Osteoblast (primary cell): Measurements from ENCODE around the gene ING1. TPM values are rescaled to one million over a fixed set of nuclear protein-coding genes. Genes with fewer than 3 reads are reported as not detected.
A peak's percentile ranks its signal among the peaks of the same experiment; 100 is the strongest.

ENCODE experiments used
- DNase-seq: peaks from one replicate; pipeline ENCODE4 v3.0.0; 2011; ENCODE audit warnings: low spot score, mixed read lengths; ENCODE audit not compliant: insufficient read length; ENCODE audit errors: missing footprints
- H2AFZ ChIP-seq: 2 replicates; pipeline ENCODE4 v1.6.0; 2011; ENCODE audit warnings: mild to moderate bottlenecking, low read length
- H3K27ac ChIP-seq: 2 replicates; pipeline ENCODE4 v1.5.1; 2011; ENCODE audit warnings: mild to moderate bottlenecking, low read depth, low read length, moderate library complexity
- H3K27me3 ChIP-seq: 2 replicates; pipeline ENCODE4 v1.6.0; 2012; ENCODE audit warnings: mild to moderate bottlenecking, control low read depth, inconsistent platforms, low read length, moderate library complexity; ENCODE audit not compliant: insufficient read depth
- H3K36me3 ChIP-seq: 2 replicates; pipeline ENCODE4 v1.5.1; 2011; ENCODE audit warnings: mild to moderate bottlenecking, low read length, control low read depth, moderate library complexity; ENCODE audit not compliant: insufficient read depth
- H3K4me1 ChIP-seq: 2 replicates; pipeline ENCODE4 v1.5.1; 2011; ENCODE audit warnings: mild to moderate bottlenecking, low read length, control low read depth, moderate library complexity; ENCODE audit not compliant: insufficient read depth
- H3K4me2 ChIP-seq: 2 replicates; pipeline ENCODE4 v1.6.0; 2011; ENCODE audit warnings: mild to moderate bottlenecking, low read length; ENCODE audit not compliant: insufficient read depth
- H3K4me3 ChIP-seq: fragments of 200-600 bp; sonication (generic); 3 replicates; pipeline ENCODE4 v1.5.1; 2012; ENCODE audit warnings: mild to moderate bottlenecking, low read length, inconsistent platforms; ENCODE audit not compliant: insufficient read depth
- H3K79me2 ChIP-seq: 2 replicates; pipeline ENCODE4 v1.6.0; 2012; ENCODE audit warnings: mild to moderate bottlenecking, low read length, control low read depth, inconsistent platforms; ENCODE audit not compliant: insufficient read depth
- H3K9me3 ChIP-seq: 2 replicates; pipeline ENCODE4 v1.5.1; 2011; ENCODE audit warnings: low read depth, low read length, control low read depth
- H4K20me1 ChIP-seq: 2 replicates; pipeline ENCODE4 v1.6.0; 2012; ENCODE audit warnings: mild to moderate bottlenecking, low read length, control low read depth; ENCODE audit not compliant: insufficient read depth
- total RNA-seq: library from RNA; depleted of rRNA; stranded (reverse); fragments of >200 nt; gene quantifications from 2 replicates; pipeline ENCODE4 v1.2.3, GENCODE V29; 2012
- TF ChIP-seq, protein P1 (sequence below): IDR thresholded peaks from 2 replicates; pipeline ENCODE4 v1.5.1; 2011; ENCODE audit warnings: mild to moderate bottlenecking, low read depth, low read length, moderate library complexity; ENCODE audit errors: extremely low read depth

The ING1 gene
- 9.1 and 10.5 TPM in 2 replicates for total RNA-seq

GRCh38 chr13:110713642-110713952, at the start of gene ING1:
Gene ING1 (plus strand): TSS chr13:110713700. CDS start chr13:110714150, 450 bp downstream.
- DNase-seq = no peak
- peak within 1 kb of the TSS; percentile 98 for H3K4me3 ChIP-seq
- TF ChIP-seq, protein P1, sequence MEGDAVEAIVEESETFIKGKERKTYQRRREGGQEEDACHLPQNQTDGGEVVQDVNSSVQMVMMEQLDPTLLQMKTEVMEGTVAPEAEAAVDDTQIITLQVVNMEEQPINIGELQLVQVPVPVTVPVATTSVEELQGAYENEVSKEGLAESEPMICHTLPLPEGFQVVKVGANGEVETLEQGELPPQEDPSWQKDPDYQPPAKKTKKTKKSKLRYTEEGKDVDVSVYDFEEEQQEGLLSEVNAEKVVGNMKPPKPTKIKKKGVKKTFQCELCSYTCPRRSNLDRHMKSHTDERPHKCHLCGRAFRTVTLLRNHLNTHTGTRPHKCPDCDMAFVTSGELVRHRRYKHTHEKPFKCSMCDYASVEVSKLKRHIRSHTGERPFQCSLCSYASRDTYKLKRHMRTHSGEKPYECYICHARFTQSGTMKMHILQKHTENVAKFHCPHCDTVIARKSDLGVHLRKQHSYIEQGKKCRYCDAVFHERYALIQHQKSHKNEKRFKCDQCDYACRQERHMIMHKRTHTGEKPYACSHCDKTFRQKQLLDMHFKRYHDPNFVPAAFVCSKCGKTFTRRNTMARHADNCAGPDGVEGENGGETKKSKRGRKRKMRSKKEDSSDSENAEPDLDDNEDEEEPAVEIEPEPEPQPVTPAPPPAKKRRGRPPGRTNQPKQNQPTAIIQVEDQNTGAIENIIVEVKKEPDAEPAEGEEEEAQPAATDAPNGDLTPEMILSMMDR = no peak
- H4K20me1 ChIP-seq = peaks cover 12% of the 10 kb centered on the region
- H3K36me3 ChIP-seq = no peaks in the 10 kb centered on the region
- H3K4me2 ChIP-seq = peak within 1 kb of the TSS; percentile 99
- peak within 1 kb of the TSS; percentile 96 for H2AFZ ChIP-seq
- no peaks in the 10 kb centered on the region for H3K9me3 ChIP-seq
- H3K4me1 ChIP-seq = peaks cover 20% of the 10 kb centered on the region
- peak within 1 kb of the TSS; percentile 99 for H3K27ac ChIP-seq
- peaks cover 40% of the 10 kb centered on the region for H3K79me2 ChIP-seq
- H3K27me3 ChIP-seq = no peaks in the 10 kb centered on the region

- Histone ChIP-seq H3K27me3 (no peaks in the 10 kb centered on the region), H3K36me3 (peaks cover 74% of the 10 kb centered on the region), H3K4me3 (no peak overlapping the region), H3K79me2 (peaks cover 15% of the 10 kb centered on the region), H3K4me1 (no peaks in the 10 kb centered on the region), H3K4me2 (no peak overlapping the region), H4K20me1 (no peaks in the 10 kb centered on the region), H3K27ac (no peak overlapping the region), H3K9me3 (peaks cover 2% of the 10 kb centered on the region), H2AFZ (no peak overlapping the region)
- no peak for DNase-seq
- TF ChIP-seq, protein P1 = no peak
Measured at GRCh38 chr13:110664041-110664440, 49.5 kb upstream of the ING1 start.

DNA sequence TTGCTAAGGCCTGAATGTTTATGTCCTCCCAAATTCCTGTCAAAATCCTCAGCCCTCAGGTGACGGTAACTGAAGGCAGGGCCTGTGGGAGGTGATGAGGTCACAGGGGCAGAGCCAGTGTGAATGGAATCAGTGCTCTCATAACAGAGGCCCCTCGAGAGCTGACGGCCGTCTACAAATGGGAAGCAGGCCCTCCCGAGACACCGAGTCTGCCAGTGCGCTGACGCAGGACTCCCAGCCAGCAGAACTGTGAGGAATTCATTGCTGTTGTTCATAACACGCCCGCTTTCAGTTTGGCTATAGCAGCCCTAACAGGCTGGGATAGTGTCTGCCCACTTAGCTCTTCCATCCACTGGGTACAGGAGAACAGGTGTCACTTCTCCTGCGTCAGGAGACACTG, 48.8 kb upstream of the ING1 start:
- Histone ChIP-seq H3K27ac (no peak overlapping the region), H3K4me2 (no peak overlapping the region), H4K20me1 (no peaks in the 10 kb centered on the region), H3K27me3 (no peaks in the 10 kb centered on the region), H2AFZ (no peak overlapping the region), H3K4me3 (no peak overlapping the region), H3K36me3 (peaks cover 77% of the 10 kb centered on the region), H3K9me3 (peaks cover 2% of the 10 kb centered on the region), H3K4me1 (no peaks in the 10 kb centered on the region), H3K79me2 (peaks cover 14% of the 10 kb centered on the region)
- DNase-seq = no peak
- TF ChIP-seq, protein P1 = no peak

DNA sequence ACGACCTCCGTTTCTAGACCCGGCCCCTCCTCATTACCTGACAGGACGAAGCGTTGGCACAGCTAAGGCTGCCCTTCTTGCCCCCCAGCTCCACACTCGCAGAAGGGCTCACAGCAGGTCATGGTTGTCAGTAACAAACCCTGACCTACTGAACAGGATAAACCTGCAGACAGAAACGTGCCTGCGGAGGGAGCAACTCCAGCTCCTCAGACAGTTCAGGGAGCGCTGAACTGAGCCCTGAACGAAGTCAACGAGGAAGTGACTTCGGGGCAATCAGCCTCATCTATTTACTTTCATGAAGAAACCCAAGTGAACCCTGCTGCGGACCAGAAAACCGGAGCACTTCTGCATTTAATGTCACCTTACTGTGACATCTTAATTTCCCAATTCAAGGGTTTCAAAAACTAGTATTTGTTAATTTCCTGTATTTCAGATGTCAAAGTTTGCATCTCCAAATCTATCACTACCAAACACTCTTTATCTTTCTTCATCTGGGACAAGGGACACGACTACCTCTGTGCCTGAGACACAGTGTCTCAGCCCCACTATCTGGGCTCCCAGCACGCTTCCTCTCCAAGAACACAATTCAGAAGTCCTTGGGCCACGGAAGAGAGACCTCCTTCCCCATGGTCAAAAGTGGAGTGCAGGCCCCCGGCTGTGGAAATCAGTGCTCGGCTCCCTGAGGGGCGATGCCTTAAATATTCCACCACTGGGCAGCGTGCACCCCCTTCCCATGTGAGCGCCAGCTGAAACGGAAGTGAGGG, 47.8 kb upstream of the ING1 start:
- Histone ChIP-seq H2AFZ (no peak overlapping the region), H3K27ac (no peak overlapping the region), H3K27me3 (no peaks in the 10 kb centered on the region), H3K9me3 (no peaks in the 10 kb centered on the region), H3K4me3 (no peak overlapping the region), H3K79me2 (peaks cover 12% of the 10 kb centered on the region), H3K36me3 (peaks cover 72% of the 10 kb centered on the region), H4K20me1 (no peaks in the 10 kb centered on the region), H3K4me2 (no peak overlapping the region), H3K4me1 (no peaks in the 10 kb centered on the region)
- TF ChIP-seq, protein P1 = no peak
- DNase-seq = no peak
